AG09309 (cell line): ENCODE data around the gene PRRT1B.

Experiments used
- DNase-seq: peaks from one replicate; pipeline ENCODE4 v3.0.0-alpha.2; 2010; ENCODE audit warnings: low read depth
- H3K4me3 ChIP-seq: 2 replicates; pipeline ENCODE4 v1.5.1; 2011; ENCODE audit warnings: mild to moderate bottlenecking, low read depth, low read length, moderate library complexity; ENCODE audit not compliant: control insufficient read depth
- CTCF ChIP-seq: IDR thresholded peaks from 2 replicates; pipeline ENCODE4 v1.5.1; 2011; ENCODE audit warnings: mild to moderate bottlenecking, low read depth, low read length, inconsistent platforms; ENCODE audit not compliant: insufficient read depth, control insufficient read depth; ENCODE audit errors: missing control alignments

The PRRT1B gene

GRCh38 chr9:131598121-131598520 is 52.8 kb downstream of the PRRT1B start:
- no peak overlapping the region for H3K4me3 ChIP-seq
- no peak for TF ChIP-seq CTCF
- no peak for DNase-seq

- DNase-seq, result no peak
- TF ChIP-seq CTCF, result no peak
- H3K4me3 ChIP-seq, result no peak overlapping the region
Observed at GRCh38 chr9:131601683-131602181, 56.4 kb downstream of the PRRT1B start.

- no peak for TF ChIP-seq CTCF
- DNase-seq, result no peak
Observed at GRCh38 chr9:131603199-131603598, 57.9 kb downstream of the PRRT1B start.

GRCh38 chr9:131603711-131604439 is 58.6 kb downstream of the PRRT1B start:
- no peak for TF ChIP-seq CTCF
- no peak for DNase-seq
- H3K4me3 ChIP-seq, result no peak overlapping the region

More at GRCh38 chr9:131603199-131603598, 57.9 kb downstream of the PRRT1B start:
- H3K4me3 ChIP-seq, result no peak overlapping the region

- H3K4me3 ChIP-seq, result no peak overlapping the region
- DNase-seq, result no peak
- no peak for TF ChIP-seq CTCF
Observed at GRCh38 chr9:131605770-131606590, 60.7 kb downstream of the PRRT1B start.

GRCh38 chr9:131606896-131607567 is 61.7 kb downstream of the PRRT1B start:
- no peak for TF ChIP-seq CTCF
- no peak for DNase-seq
- H3K4me3 ChIP-seq, result no peak overlapping the region
